ENCODE results near the gene CYP2U1. TPM values are rescaled to one million over a fixed set of nuclear protein-coding genes. Genes with fewer than 3 reads are reported as not detected.

The CYP2U1 gene
- total and polyA plus RNA-seq, 8 donors, result 0.58 to 10.7 (median 3.1) TPM

DNA sequence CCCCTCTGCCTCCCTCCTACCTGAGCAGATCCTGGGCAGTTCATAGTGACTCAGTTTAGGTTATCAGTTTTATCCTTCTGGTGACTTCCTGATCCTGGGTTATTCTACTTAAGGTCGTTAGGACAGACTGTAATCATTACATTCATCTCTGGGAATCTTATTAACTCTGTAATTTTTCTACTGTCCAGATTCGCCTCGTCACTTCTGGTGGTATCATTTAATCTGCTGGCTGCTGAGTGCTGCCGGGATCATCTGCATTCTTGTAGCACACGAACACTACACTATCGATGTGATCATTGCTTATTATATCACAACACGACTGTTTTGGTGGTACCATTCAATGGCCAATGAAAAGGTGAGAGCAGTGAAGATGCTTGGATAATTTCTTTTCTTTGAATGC lies 23.0 kb upstream of the CYP2U1 start:
- Histone ChIP-seq H3K4me1 (peaks cover 0 to 4% (median 0%) of the 10 kb centered on the region in 4 donors), H3K4me3 (no peak overlapping the region), H3K27me3 (no peaks in the 10 kb centered on the region), H3K27ac (no peak overlapping the region), H3K36me3 (peaks cover 0 to 44% (median 24%) of the 10 kb centered on the region in 4 donors), H3K9me3 (no peaks in the 10 kb centered on the region)
- no peak for TF ChIP-seq POLR2A (IDR thresholded peaks at IDR 0.05)
- no peak for TF ChIP-seq EP300 (IDR thresholded peaks at IDR 0.05)
- TF ChIP-seq POLR2AphosphoS5 (IDR thresholded peaks at IDR 0.05), result no peak
- TF ChIP-seq, protein P1, sequence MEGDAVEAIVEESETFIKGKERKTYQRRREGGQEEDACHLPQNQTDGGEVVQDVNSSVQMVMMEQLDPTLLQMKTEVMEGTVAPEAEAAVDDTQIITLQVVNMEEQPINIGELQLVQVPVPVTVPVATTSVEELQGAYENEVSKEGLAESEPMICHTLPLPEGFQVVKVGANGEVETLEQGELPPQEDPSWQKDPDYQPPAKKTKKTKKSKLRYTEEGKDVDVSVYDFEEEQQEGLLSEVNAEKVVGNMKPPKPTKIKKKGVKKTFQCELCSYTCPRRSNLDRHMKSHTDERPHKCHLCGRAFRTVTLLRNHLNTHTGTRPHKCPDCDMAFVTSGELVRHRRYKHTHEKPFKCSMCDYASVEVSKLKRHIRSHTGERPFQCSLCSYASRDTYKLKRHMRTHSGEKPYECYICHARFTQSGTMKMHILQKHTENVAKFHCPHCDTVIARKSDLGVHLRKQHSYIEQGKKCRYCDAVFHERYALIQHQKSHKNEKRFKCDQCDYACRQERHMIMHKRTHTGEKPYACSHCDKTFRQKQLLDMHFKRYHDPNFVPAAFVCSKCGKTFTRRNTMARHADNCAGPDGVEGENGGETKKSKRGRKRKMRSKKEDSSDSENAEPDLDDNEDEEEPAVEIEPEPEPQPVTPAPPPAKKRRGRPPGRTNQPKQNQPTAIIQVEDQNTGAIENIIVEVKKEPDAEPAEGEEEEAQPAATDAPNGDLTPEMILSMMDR (IDR thresholded peaks at IDR 0.05), result no peak
- intact Hi-C loops (cut with DNase I; ENCODE audit: low total_unique reads), result loop anchor here (5.0 kb wide), 1 partner anchor 146 kb away; no protein-coding TSS in a partner anchor
- 86 to 92% (median 88%) methylated on average over 7 of the region's 7 CpGs for WGBS, 5 donors
- no peak for DNase-seq

DNA sequence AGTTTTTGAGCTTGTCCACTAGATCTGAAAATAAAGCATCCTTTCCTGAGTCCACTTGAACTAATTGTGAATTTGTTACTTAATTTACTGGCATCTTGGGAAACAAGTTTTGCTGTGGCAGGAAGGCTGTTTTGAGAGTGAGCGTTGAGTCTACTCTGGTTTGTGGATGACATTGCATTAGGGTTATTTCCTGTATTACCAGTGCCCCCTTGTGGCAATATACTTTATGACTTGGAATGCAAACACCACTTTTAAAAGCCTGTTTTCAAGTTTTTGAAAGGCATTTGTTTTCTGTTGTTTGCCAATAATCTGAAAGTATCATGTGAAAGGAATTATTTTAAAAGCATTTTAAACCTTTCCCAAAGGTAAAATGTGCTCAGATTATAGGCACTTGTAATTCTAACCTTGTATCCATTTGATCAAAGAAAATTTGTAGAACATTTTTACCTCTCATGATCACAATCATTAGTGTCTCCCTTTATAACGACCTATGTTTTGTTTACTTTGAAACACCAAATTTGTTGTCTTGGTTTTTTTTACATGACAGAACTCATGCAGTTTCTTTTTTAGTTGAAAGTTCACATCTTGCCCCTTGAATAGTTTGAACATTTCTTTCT lies 18.0 kb upstream of the CYP2U1 start:
- TF ChIP-seq, protein P1 (IDR thresholded peaks at IDR 0.05), result peak in 5 of 7 experiments; percentile 53 to 89 (median 76)
- TF ChIP-seq POLR2A (IDR thresholded peaks at IDR 0.05) (no peak), POLR2AphosphoS5 (IDR thresholded peaks at IDR 0.05) (peak in 1 of 3 donors; percentile 40), EP300 (IDR thresholded peaks at IDR 0.05) (no peak)
- intact Hi-C loops (cut with DNase I; ENCODE audit: low total_unique reads), result no loop called here

DNA sequence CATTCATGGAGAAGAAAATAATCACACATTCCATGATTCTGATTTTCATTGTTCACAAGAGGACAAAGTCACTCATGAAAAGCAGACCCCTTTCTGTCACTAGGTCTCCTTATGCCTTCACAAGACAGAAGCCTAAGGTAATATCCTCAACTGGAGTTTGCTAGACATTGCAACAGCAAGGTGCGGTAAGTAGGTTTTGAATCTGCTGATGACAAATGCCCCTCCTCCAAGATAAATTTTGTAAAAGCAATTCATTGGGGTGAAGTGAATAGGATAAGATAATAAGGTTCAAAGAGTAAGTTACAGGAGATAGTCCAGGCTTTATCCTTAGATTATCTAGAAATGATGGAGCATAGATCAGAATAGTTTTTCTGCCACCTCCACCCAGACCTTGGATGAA lies 16.1 kb upstream of the CYP2U1 start:
- H3K36me3 ChIP-seq, result peaks cover 0 to 11% (median 7%) of the 10 kb centered on the region in 4 donors
- 70 to 90% (median 79%) methylated on average over 1 of the region's 1 CpG for WGBS, 5 donors
- peaks cover 0 to 4% (median 0%) of the 10 kb centered on the region in 4 donors for H3K4me1 ChIP-seq
- H3K9me3 ChIP-seq, result peaks cover 0 to 13% (median 9%) of the 10 kb centered on the region in 4 donors
- H3K4me3 ChIP-seq, result no peak overlapping the region
- no peak for TF ChIP-seq EP300 (IDR thresholded peaks at IDR 0.05)
- no peak for TF ChIP-seq POLR2AphosphoS5 (IDR thresholded peaks at IDR 0.05)
- TF ChIP-seq POLR2A (IDR thresholded peaks at IDR 0.05), result no peak
- TF ChIP-seq, protein P1 (IDR thresholded peaks at IDR 0.05), result no peak
- intact Hi-C loops (cut with DNase I; ENCODE audit: low total_unique reads), result no loop called here
- no peak overlapping the region for H3K27ac ChIP-seq
- no peak for DNase-seq
- H3K27me3 ChIP-seq, result no peaks in the 10 kb centered on the region

More for the DNA sequence above, 18.0 kb upstream of the CYP2U1 start:
- peaks cover 0 to 4% (median 0%) of the 10 kb centered on the region in 4 donors for H3K4me1 ChIP-seq
- H3K4me3 ChIP-seq, result no peak overlapping the region
- H3K9me3 ChIP-seq, result no peaks in the 10 kb centered on the region
- peak in 1 of 2 donors; percentile 86 for DNase-seq
- 8 to 25% (median 10%) methylated on average over 2 of the region's 2 CpGs for WGBS, 5 donors
- H3K27me3 ChIP-seq, result no peaks in the 10 kb centered on the region
- no peak overlapping the region for H3K27ac ChIP-seq
- H3K36me3 ChIP-seq, result peaks cover 0 to 30% (median 19%) of the 10 kb centered on the region in 4 donors

DNA sequence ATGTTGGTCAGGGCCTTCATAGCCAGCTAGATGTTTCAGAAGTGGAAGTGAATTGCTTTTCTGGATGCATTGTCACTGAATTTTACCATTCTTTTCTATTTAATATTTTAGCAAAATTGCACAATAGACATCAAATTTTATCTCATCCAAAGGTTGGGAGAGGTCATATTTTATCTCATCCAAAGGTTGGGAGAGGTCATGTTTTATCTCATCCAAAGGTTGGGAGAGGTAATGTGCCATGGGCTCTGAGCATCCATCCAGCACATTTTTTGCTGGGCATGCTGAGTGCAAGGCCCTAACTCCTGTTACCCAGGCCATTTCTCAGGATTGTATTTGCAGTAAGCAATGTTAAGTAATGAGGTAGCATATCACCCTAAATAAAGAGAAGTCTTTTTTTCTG lies 14.7 kb upstream of the CYP2U1 start:
- Histone ChIP-seq H3K36me3 (no peaks in the 10 kb centered on the region), H3K9me3 (peaks cover 0 to 27% (median 18%) of the 10 kb centered on the region in 4 donors), H3K27ac (no peak overlapping the region), H3K27me3 (no peaks in the 10 kb centered on the region), H3K4me1 (peaks cover 0 to 4% (median 0%) of the 10 kb centered on the region in 4 donors), H3K4me3 (no peak overlapping the region)
- TF ChIP-seq POLR2A (IDR thresholded peaks at IDR 0.05), result no peak
- TF ChIP-seq, protein P1 (IDR thresholded peaks at IDR 0.05), result no peak
- no peak for TF ChIP-seq EP300 (IDR thresholded peaks at IDR 0.05)
- no peak for TF ChIP-seq POLR2AphosphoS5 (IDR thresholded peaks at IDR 0.05)
- intact Hi-C loops (cut with DNase I; ENCODE audit: low total_unique reads), result no loop called here
- DNase-seq, result no peak

Measured in stomach (tissue), 9 donors.